Suprapubic skin (tissue), 4 donors: ENCODE measurements around the gene IL22RA2. TPM values are rescaled to one million over a fixed set of nuclear protein-coding genes. Genes with fewer than 3 reads are reported as not detected.
"Not testable (repeated sequence)": the region's sequence is repeated elsewhere in the genome, so short reads cannot be mapped to it uniquely, and the experiment has no call there.

ENCODE experiments used
- DNase-seq, 2 donors: peaks; one replicate each; pipeline ENCODE4 v3.0.0-alpha.2; 2019; ENCODE audit warnings: low spot score in 2 of 2
- H3K27ac ChIP-seq: fragments of 200-600 bp; sonication (generic); one replicate; pipeline ENCODE4 v1.5.1; 2019
- H3K27me3 ChIP-seq: fragments of 200-600 bp; sonication (generic); one replicate; pipeline ENCODE4 v1.5.1; 2019
- H3K36me3 ChIP-seq: fragments of 200-600 bp; sonication (generic); one replicate; pipeline ENCODE4 v1.5.1; 2019
- H3K4me1 ChIP-seq: fragments of 200-600 bp; sonication (generic); one replicate; pipeline ENCODE4 v1.5.1; 2019
- H3K4me3 ChIP-seq: fragments of 200-600 bp; sonication (generic); one replicate; pipeline ENCODE4 v1.5.1; 2019; ENCODE audit warnings: mild to moderate bottlenecking
- H3K9me3 ChIP-seq: fragments of 200-600 bp; sonication (generic); one replicate; pipeline ENCODE4 v1.5.1; 2019
- CTCF ChIP-seq, 2 donors: fragments of 200-600 bp in 1 of 2; fragments of 450-650 bp in 1 of 2; sonication (generic) in 1 of 2; IDR thresholded peaks; one replicate each; pipeline ENCODE4 v1.5.1; 2016 to 2019; ENCODE audit warnings: antibody characterized with exemption in 2 of 2, mild to moderate bottlenecking in 1 of 2, moderate library complexity in 1 of 2
- EP300 ChIP-seq: sonication (generic); formaldehyde crosslinking; IDR thresholded peaks from one replicate; pipeline ENCODE4 v1.6.1; 2017; ENCODE audit warnings: antibody characterized with exemption
- POLR2A ChIP-seq, 2 donors: fragments of 450-650 bp; IDR thresholded peaks; one replicate each; pipeline ENCODE4 v1.6.1; 2017; ENCODE audit warnings: antibody characterized with exemption in 2 of 2, mild to moderate bottlenecking in 2 of 2, moderate library complexity in 2 of 2
- POLR2AphosphoS5 ChIP-seq, 3 donors: sonication (generic); formaldehyde crosslinking; IDR thresholded peaks; one replicate each; pipeline ENCODE4 v1.6.1; 2017; ENCODE audit warnings: antibody characterized with exemption in 3 of 3
- WGBS: methylation state at CpG from one replicate; pipeline ENCODE4 v1.1.5; 2018; 5-methylcytosine and 5-hydroxymethylcytosine counted together
- total RNA-seq, 4 donors: library from RNA; depleted of rRNA; stranded (reverse); fragments of >200 nt; gene quantifications; one replicate each; pipeline ENCODE4 v1.1.0, GENCODE V29; 2016

IL22RA2 gene
- total RNA-seq, 4 donors from 2014 or later, result 0.26 to 0.56 TPM; not detected in 2

GRCh38 chr6:137213813-137214212 lies 40.4 kb upstream of the IL22RA2 start:
- no peak for DNase-seq
- Histone ChIP-seq H3K4me3 (peak overlapping the region; percentile 84), H3K4me1 (peaks cover 84% of the 10 kb centered on the region), H3K9me3 (no peaks in the 10 kb centered on the region), H3K27me3 (no peaks in the 10 kb centered on the region), H3K36me3 (peaks cover 2% of the 10 kb centered on the region), H3K27ac (no peak overlapping the region)
- 23% methylated on average over 2 of the region's 2 CpGs for WGBS
- TF ChIP-seq POLR2AphosphoS5 (IDR thresholded peaks at IDR 0.05) (no peak), POLR2A (IDR thresholded peaks at IDR 0.05) (no peak)

- Histone ChIP-seq H3K9me3 (no peaks in the 10 kb centered on the region), H3K27me3 (no peaks in the 10 kb centered on the region), H3K4me1 (peaks cover 85% of the 10 kb centered on the region), H3K36me3 (peaks cover 7% of the 10 kb centered on the region), H3K4me3 (peak overlapping the region; percentile 84), H3K27ac (no peak overlapping the region)
- no peak for DNase-seq
- TF ChIP-seq POLR2AphosphoS5 (IDR thresholded peaks at IDR 0.05), result no peak
- TF ChIP-seq EP300, result no peak
- TF ChIP-seq CTCF (IDR thresholded peaks at IDR 0.05), result no peak
- 23% methylated on average over 4 of the region's 4 CpGs for WGBS
These were observed 39.9 kb upstream of the IL22RA2 start for GRCh38 chr6:137213331-137213740.

- TF ChIP-seq EP300 (no peak), POLR2AphosphoS5 (IDR thresholded peaks at IDR 0.05) (no peak), CTCF (IDR thresholded peaks at IDR 0.05) (no peak)
- no peaks in the 10 kb centered on the region for H3K9me3 ChIP-seq
- H3K27ac ChIP-seq, result no peak overlapping the region
- peaks cover 9% of the 10 kb centered on the region for H3K36me3 ChIP-seq
- peaks cover 75% of the 10 kb centered on the region for H3K4me1 ChIP-seq
- 97% methylated on average over 3 of the region's 3 CpGs for WGBS
- no peaks in the 10 kb centered on the region for H3K27me3 ChIP-seq
- DNase-seq, result no peak
- H3K4me3 ChIP-seq, result no peak overlapping the region
These were observed 38.5 kb upstream of the IL22RA2 start for GRCh38 chr6:137211910-137212309.

GRCh38 chr6:137210903-137211302 lies 37.5 kb upstream of the IL22RA2 start:
- no peak for DNase-seq
- no peak overlapping the region for H3K27ac ChIP-seq
- H3K4me3 ChIP-seq, result no peak overlapping the region
- no peaks in the 10 kb centered on the region for H3K27me3 ChIP-seq
- no peaks in the 10 kb centered on the region for H3K9me3 ChIP-seq
- TF ChIP-seq POLR2AphosphoS5 (IDR thresholded peaks at IDR 0.05), result no peak
- no peak for TF ChIP-seq CTCF (IDR thresholded peaks at IDR 0.05)
- TF ChIP-seq POLR2A (IDR thresholded peaks at IDR 0.05), result no peak
- no peak for TF ChIP-seq EP300
- H3K4me1 ChIP-seq, result peaks cover 65% of the 10 kb centered on the region
- H3K36me3 ChIP-seq, result peaks cover 11% of the 10 kb centered on the region

- Histone ChIP-seq H3K4me3 (no peak overlapping the region), H3K36me3 (peaks cover 38% of the 10 kb centered on the region), H3K27me3 (no peaks in the 10 kb centered on the region), H3K27ac (no peak overlapping the region), H3K9me3 (no peaks in the 10 kb centered on the region), H3K4me1 (peaks cover 39% of the 10 kb centered on the region)
- WGBS, result 95% methylated on average over 6 of the region's 7 CpGs
- TF ChIP-seq POLR2A (IDR thresholded peaks at IDR 0.05), result no peak
- no peak for TF ChIP-seq CTCF (IDR thresholded peaks at IDR 0.05)
- no peak for TF ChIP-seq POLR2AphosphoS5 (IDR thresholded peaks at IDR 0.05)
- no peak for TF ChIP-seq EP300
- DNase-seq, result no peak
These were observed 34.8 kb upstream of the IL22RA2 start for GRCh38 chr6:137208279-137208678.

- not testable (repeated sequence) for H3K27ac ChIP-seq, H3K27me3 ChIP-seq, H3K9me3 ChIP-seq, DNase-seq, H3K4me3 ChIP-seq
- Histone ChIP-seq H3K36me3 (peaks cover 44% of the 10 kb centered on the region), H3K4me1 (peaks cover 30% of the 10 kb centered on the region)
- WGBS, result 84% methylated on average over 3 of the region's 3 CpGs
These were observed 34.0 kb upstream of the IL22RA2 start for GRCh38 chr6:137207457-137207856.
